Keratinocyte (primary cell): ENCODE measurements around the gene HIVEP1.

Source experiments
- CTCF ChIP-seq, 3 experiments: IDR thresholded peaks in 1 of 3; conservative IDR thresholded peaks in 1 of 3; optimal IDR thresholded peaks in 1 of 3; 2 replicates in 2 of 3; 3 replicates in 1 of 3; pipeline versions ENCODE3 to v1.5.1; 2011; ENCODE audit warnings: low read length in 3 of 3, mild to moderate bottlenecking in 3 of 3, moderate library complexity in 2 of 3, control low read depth in 1 of 3, inconsistent platforms in 1 of 3; ENCODE audit not compliant: insufficient read depth in 2 of 3; ENCODE audit errors: extremely low read depth in 1 of 3
- EZH2 ChIP-seq: IDR thresholded peaks from one replicate; pipeline ENCODE4 v1.6.1; 2012; ENCODE audit warnings: inconsistent platforms, mild to moderate bottlenecking, low read length, moderate library complexity

DNA sequence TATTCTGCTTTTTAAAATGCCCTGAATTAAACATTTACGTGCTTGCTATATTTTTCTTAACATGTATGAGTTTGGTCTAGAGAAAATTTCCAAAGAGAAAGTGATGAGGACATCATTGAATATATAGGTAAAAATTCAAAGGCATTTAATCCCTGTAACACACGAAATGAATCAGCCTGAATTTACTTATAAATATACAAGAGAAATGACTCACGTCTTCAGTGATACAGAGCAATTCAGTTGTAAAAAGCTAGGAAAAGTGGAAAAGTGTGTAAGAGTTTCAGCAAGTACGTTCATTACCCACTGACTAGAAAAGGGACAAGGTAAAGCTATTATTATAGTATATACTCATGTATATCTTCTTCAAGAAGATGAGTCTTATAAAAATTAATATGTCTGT lies 124.8 kb downstream of the HIVEP1 start:
- no peak for TF ChIP-seq CTCF (optimal IDR thresholded peaks at IDR 0.05 in 1 of 3, IDR thresholded peaks at IDR 0.05 in 1 of 3, conservative IDR thresholded peaks at IDR 0.05 in 1 of 3; ENCODE audit: extremely low read depth in 1 of 3, insufficient read depth in 2 of 3, low read length in 3 of 3)
- TF ChIP-seq EZH2, result no peak
